B cell (primary cell): ENCODE measurements around the gene SLC38A10.

Experiments used
- EZH2 ChIP-seq: IDR thresholded peaks from 2 replicates; pipeline ENCODE4 v1.6.1; 2012; ENCODE audit warnings: borderline replicate concordance, low read depth, mild to moderate bottlenecking, moderate library complexity, low read length; ENCODE audit not compliant: insufficient read depth, poor library complexity, severe bottlenecking
- TF ChIP-seq, protein P1 (sequence below): fragments of 200-600 bp; IDR thresholded peaks from one replicate; pipeline ENCODE4 v1.8.0; 2022; ENCODE audit warnings: antibody characterized with exemption, mild to moderate bottlenecking

- no peak for TF ChIP-seq EZH2
- TF ChIP-seq, protein P1, sequence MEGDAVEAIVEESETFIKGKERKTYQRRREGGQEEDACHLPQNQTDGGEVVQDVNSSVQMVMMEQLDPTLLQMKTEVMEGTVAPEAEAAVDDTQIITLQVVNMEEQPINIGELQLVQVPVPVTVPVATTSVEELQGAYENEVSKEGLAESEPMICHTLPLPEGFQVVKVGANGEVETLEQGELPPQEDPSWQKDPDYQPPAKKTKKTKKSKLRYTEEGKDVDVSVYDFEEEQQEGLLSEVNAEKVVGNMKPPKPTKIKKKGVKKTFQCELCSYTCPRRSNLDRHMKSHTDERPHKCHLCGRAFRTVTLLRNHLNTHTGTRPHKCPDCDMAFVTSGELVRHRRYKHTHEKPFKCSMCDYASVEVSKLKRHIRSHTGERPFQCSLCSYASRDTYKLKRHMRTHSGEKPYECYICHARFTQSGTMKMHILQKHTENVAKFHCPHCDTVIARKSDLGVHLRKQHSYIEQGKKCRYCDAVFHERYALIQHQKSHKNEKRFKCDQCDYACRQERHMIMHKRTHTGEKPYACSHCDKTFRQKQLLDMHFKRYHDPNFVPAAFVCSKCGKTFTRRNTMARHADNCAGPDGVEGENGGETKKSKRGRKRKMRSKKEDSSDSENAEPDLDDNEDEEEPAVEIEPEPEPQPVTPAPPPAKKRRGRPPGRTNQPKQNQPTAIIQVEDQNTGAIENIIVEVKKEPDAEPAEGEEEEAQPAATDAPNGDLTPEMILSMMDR, result no peak
These were observed 47.6 kb downstream of the SLC38A10 start for GRCh38 chr17:81247339-81247990.
